HG02884 (cell line): Measurements from ENCODE around the gene PLPP3.

Experiments used
- ATAC-seq: cut with Tn5 transposase; IDR thresholded peaks from one replicate; pipeline ENCODE4 v1.9.1; 2021; ENCODE audit warnings: mild to moderate bottlenecking, moderate library complexity; ENCODE audit not compliant: unreplicated experiment

PLPP3 gene

GRCh38 chr1:56525489-56526041 is 53.8 kb downstream of the PLPP3 start:
- ATAC-seq: peak; percentile 74

GRCh38 chr1:56524263-56524662 is 55.1 kb downstream of the PLPP3 start:
- no peak for ATAC-seq

- ATAC-seq: no peak
Observed at GRCh38 chr1:56522680-56523079, 56.7 kb downstream of the PLPP3 start.

GRCh38 chr1:56520016-56520601 is 59.3 kb downstream of the PLPP3 start:
- no peak for ATAC-seq

- no peak for ATAC-seq
Observed at GRCh38 chr1:56517404-56518130, 61.8 kb downstream of the PLPP3 start.

GRCh38 chr1:56516539-56517252 is 62.7 kb downstream of the PLPP3 start:
- ATAC-seq: peak; percentile 92

GRCh38 chr1:56515898-56516538 is 63.3 kb downstream of the PLPP3 start:
- ATAC-seq: peak; percentile 5

- ATAC-seq: no peak
Observed at GRCh38 chr1:56512724-56513494, 66.5 kb downstream of the PLPP3 start.

- ATAC-seq: no peak
Observed at GRCh38 chr1:56511766-56512165, 67.6 kb downstream of the PLPP3 start.

- no peak for ATAC-seq
Observed at GRCh38 chr1:56511364-56511763, 68.0 kb downstream of the PLPP3 start.

- ATAC-seq: no peak
Observed at GRCh38 chr1:56510642-56511021, 68.7 kb downstream of the PLPP3 start.

- no peak for ATAC-seq
Observed at GRCh38 chr1:56509713-56510641, 69.4 kb downstream of the PLPP3 start.

GRCh38 chr1:56508523-56508983 is 70.8 kb downstream of the PLPP3 start:
- ATAC-seq: no peak

- ATAC-seq: no peak
Observed at GRCh38 chr1:56507925-56508522, 71.3 kb downstream of the PLPP3 start.

- ATAC-seq: no peak
Observed at GRCh38 chr1:56506951-56507491, 72.3 kb downstream of the PLPP3 start.

GRCh38 chr1:56505792-56506743 is 73.3 kb downstream of the PLPP3 start:
- no peak for ATAC-seq

- ATAC-seq: no peak
Observed at GRCh38 chr1:56502700-56503245, 76.6 kb downstream of the PLPP3 start.
